GM10248 (cell line): ENCODE data around the gene LGALS8.

ENCODE experiments used
- CTCF ChIA-PET: fragments of 300-600 bp; sonication (Branson Sonifier 250); formaldehyde crosslinking; extraction: SDS; loops from one replicate; lab custom pipeline; 2021; ENCODE audit warnings: antibody characterized with exemption; lab: Yijun Ruan, JAX
- POLR2A ChIA-PET: fragments of 350-650 bp; sonication (Branson Sonifier 250); formaldehyde crosslinking; extraction: SDS; loops from one replicate; lab custom pipeline; 2020; ENCODE audit warnings: antibody characterized with exemption; lab: Yijun Ruan, JAX
- DNase-seq: peaks from one replicate; pipeline ENCODE4 v3.0.0; 2012; ENCODE audit errors: extremely low spot score
- CTCF ChIP-seq: IDR thresholded peaks from 2 replicates; pipeline ENCODE4 v1.5.1; 2012; ENCODE audit warnings: mild to moderate bottlenecking, low read depth; ENCODE audit errors: extremely low read depth, missing control alignments, control extremely low read depth

LGALS8 gene

GRCh38 chr1:236589531-236589930 is 65.7 kb downstream of the LGALS8 start:
- ChIA-PET CTCF (no interaction called here), POLR2A (no interaction called here)
- no peak for TF ChIP-seq CTCF
- no peak for DNase-seq

GRCh38 chr1:236590553-236591150 is 66.9 kb downstream of the LGALS8 start:
- DNase-seq, result no peak
- ChIA-PET CTCF (no interaction called here), POLR2A (no interaction called here)
- TF ChIP-seq CTCF, result no peak

GRCh38 chr1:236602171-236602570 is 78.4 kb downstream of the LGALS8 start:
- POLR2A ChIA-PET, result no interaction called here
- no peak for TF ChIP-seq CTCF
- CTCF ChIA-PET, result interaction anchor here (1.3 kb wide), 1 partner anchor 784 kb away, joined by 3 read pairs; no protein-coding TSS in a partner anchor

More at GRCh38 chr1:236602171-236602570, 78.4 kb downstream of the LGALS8 start:
- DNase-seq, result no peak
